Activated CD8-positive, alpha-beta T cell treated with anti-CD3 and anti-CD28 coated beads for 36 hours (primary cell): ENCODE measurements around the gene CSNK1D. TPM values are rescaled to one million over a fixed set of nuclear protein-coding genes. Genes with fewer than 3 reads are reported as not detected.

Experiments
- ATAC-seq: fragments of 200-7000 bp; cut with Tn5 transposase; one replicate; pipeline ENCODE4 v1.10.0; 2021; ENCODE audit warnings: mild to moderate bottlenecking, moderate library complexity
- CTCF ChIA-PET: fragments of 350-600 bp; sonication (Branson Sonifier 250); formaldehyde crosslinking; loops from one replicate; lab custom pipeline; 2021; ENCODE audit warnings: antibody characterized with exemption; lab: Charles Lee
- POLR2A ChIA-PET: fragments of 350-600 bp; sonication (Branson Sonifier 250); formaldehyde crosslinking; loops from one replicate; lab custom pipeline; 2021; ENCODE audit warnings: antibody characterized with exemption; lab: Charles Lee
- DNase-seq: peaks from one replicate; pipeline ENCODE4 v3.0.0-alpha.2; 2020
- H3K27ac Mint-ChIP-seq: one replicate; pipeline ENCODE4 v1.8.0; 2021; ENCODE audit warnings: mild to moderate bottlenecking, mixed read lengths
- H3K27me3 Mint-ChIP-seq: one replicate; pipeline ENCODE4 v1.8.0; 2021; ENCODE audit warnings: mixed read lengths
- H3K36me3 Mint-ChIP-seq: one replicate; pipeline ENCODE4 v1.8.0; 2021; ENCODE audit warnings: low read depth, mixed read lengths
- H3K4me1 Mint-ChIP-seq: one replicate; pipeline ENCODE4 v1.8.0; 2021; ENCODE audit warnings: low read depth, mixed read lengths
- H3K4me3 Mint-ChIP-seq: one replicate; pipeline ENCODE4 v1.8.0; 2021; ENCODE audit warnings: mild to moderate bottlenecking, moderate library complexity, mixed read lengths
- H3K9me3 Mint-ChIP-seq: one replicate; pipeline ENCODE4 v1.8.0; 2021; ENCODE audit warnings: mixed read lengths
- CTCF ChIP-seq: fragments of 200-600 bp; IDR thresholded peaks from one replicate; pipeline ENCODE4 v1.8.0; 2022; ENCODE audit warnings: antibody characterized with exemption, mild to moderate bottlenecking
- intact Hi-C: fragments of 100-400 bp; cut with micrococcal nuclease; formaldehyde crosslinking; loops from one replicate; pipeline ENCODE4 v1.10.0; 2022
- total RNA-seq, 2 experiments: library from RNA; stranded (reverse); gene quantifications; one replicate each; pipeline ENCODE4 v1.2.3, GENCODE V29; 2021

CSNK1D gene
- total RNA-seq, 2 experiments from 2014 or later: 90.6 to 97.0 TPM

GRCh38 chr17:82302991-82303943 is 29.8 kb upstream of the CSNK1D start:
- Mint-ChIP-seq H3K4me3 (peak overlapping the region; percentile 78), H3K27ac (peak overlapping the region; percentile 100), H3K27me3 (no peaks in the 10 kb centered on the region), H3K9me3 (no peaks in the 10 kb centered on the region), H3K36me3 (no peaks in the 10 kb centered on the region), H3K4me1 (peaks cover 79% of the 10 kb centered on the region)
- ChIA-PET POLR2A (interaction anchor here (0.7 to 11.5 kb wide), 7 partner anchors 10 to 146 kb away, joined by 3 to 227 read pairs (median 5); partner anchors contain the start of gene CD7), CTCF (interaction anchor here (0.9 to 8.4 kb wide), 7 partner anchors 11 to 97 kb away, joined by 3 to 68 read pairs (median 5); partner anchors contain the start of gene CD7)
- intact Hi-C loops: no loop called here
- peak; percentile 55 for DNase-seq
- no peak for ATAC-seq
- TF ChIP-seq CTCF: no peak

GRCh38 chr17:82302568-82302963 is 29.1 kb upstream of the CSNK1D start:
- intact Hi-C loops: no loop called here
- H3K36me3 Mint-ChIP-seq: no peaks in the 10 kb centered on the region
- H3K4me1 Mint-ChIP-seq: peaks cover 82% of the 10 kb centered on the region
- DNase-seq (no peak), ATAC-seq (no peak)
- ChIA-PET CTCF (interaction anchor here (0.9 to 8.4 kb wide), 5 partner anchors 14 to 96 kb away, joined by 4 to 68 read pairs (median 8); partner anchors contain the start of gene CD7), POLR2A (interaction anchor here (0.8 to 11.5 kb wide), 6 partner anchors 10 to 436 kb away, joined by 3 to 227 read pairs (median 6); partner anchors contain the start of genes CD7 and CSNK1D)
- peak overlapping the region; percentile 100 for H3K27ac Mint-ChIP-seq
- H3K27me3 Mint-ChIP-seq: no peaks in the 10 kb centered on the region
- no peak for TF ChIP-seq CTCF
- no peaks in the 10 kb centered on the region for H3K9me3 Mint-ChIP-seq
- peak overlapping the region; percentile 78 for H3K4me3 Mint-ChIP-seq

- Mint-ChIP-seq H3K36me3 (no peaks in the 10 kb centered on the region), H3K27ac (peak overlapping the region; percentile 100), H3K4me3 (peak overlapping the region; percentile 78), H3K27me3 (no peaks in the 10 kb centered on the region), H3K4me1 (peaks cover 87% of the 10 kb centered on the region), H3K9me3 (no peaks in the 10 kb centered on the region)
- ATAC-seq: no peak
- no peak for TF ChIP-seq CTCF
- DNase-seq: peak; percentile 83
- intact Hi-C loops: no loop called here
- CTCF ChIA-PET: interaction anchor here (0.9 to 8.4 kb wide), 8 partner anchors 9 to 153 kb away, joined by 3 to 68 read pairs (median 5); partner anchors contain the start of gene CD7
- POLR2A ChIA-PET: interaction anchor here (0.8 to 11.5 kb wide), 8 partner anchors 10 to 435 kb away, joined by 3 to 227 read pairs (median 4); partner anchors contain the start of genes CD7, CSNK1D and SLC16A3
These were observed 28.5 kb upstream of the CSNK1D start for GRCh38 chr17:82301916-82302567.

- intact Hi-C loops: no loop called here
- TF ChIP-seq CTCF: no peak
- H3K9me3 Mint-ChIP-seq: no peaks in the 10 kb centered on the region
These were observed 27.9 kb upstream of the CSNK1D start for GRCh38 chr17:82301300-82301915.

More at GRCh38 chr17:82301300-82301915, 27.9 kb upstream of the CSNK1D start:
- peak overlapping the region; percentile 100 for H3K27ac Mint-ChIP-seq
- DNase-seq (peak; percentile 50), ATAC-seq (no peak)
- H3K36me3 Mint-ChIP-seq: no peaks in the 10 kb centered on the region
- POLR2A ChIA-PET: interaction anchor here (0.8 to 11.5 kb wide), 7 partner anchors 9 to 434 kb away, joined by 3 to 227 read pairs (median 5); partner anchors contain the start of genes CD7, CSNK1D and SLC16A3
- H3K27me3 Mint-ChIP-seq: no peaks in the 10 kb centered on the region
- CTCF ChIA-PET: interaction anchor here (0.6 to 8.4 kb wide), 6 partner anchors 9 to 154 kb away, joined by 3 to 68 read pairs (median 4); partner anchors contain the start of gene CD7
- peaks cover 87% of the 10 kb centered on the region for H3K4me1 Mint-ChIP-seq
- H3K4me3 Mint-ChIP-seq: peak overlapping the region; percentile 45
